Spleen (tissue), 7 donors: ENCODE results near the gene EPHX1.

Source experiments
- POLR2A ChIP-seq, 3 donors: fragments of 450-650 bp; IDR thresholded peaks; one replicate each; pipeline ENCODE4 v1.5.1; 2017; ENCODE audit warnings: antibody characterized with exemption in 3 of 3, mild to moderate bottlenecking in 1 of 3
- POLR2AphosphoS5 ChIP-seq, 3 donors: sonication (generic); formaldehyde crosslinking; IDR thresholded peaks; one replicate each; pipeline ENCODE4 v1.5.1; 2017; ENCODE audit warnings: antibody characterized with exemption in 3 of 3
- TF ChIP-seq, protein P1 (sequence below), 11 experiments: fragments of 200-600 bp in 7 of 11; fragments of 450-650 bp in 4 of 11; sonication (generic) in 4 of 11; IDR thresholded peaks in 8 of 11; conservative IDR thresholded peaks in 3 of 11; 1 replicate in 7 of 11; 2 replicates in 4 of 11; pipeline versions ENCODE4 v1.4.0 to v1.8.0; 2016 to 2021; ENCODE audit warnings: antibody characterized with exemption in 11 of 11, inconsistent platforms in 4 of 11, mild to moderate bottlenecking in 1 of 11
- donor health status: DM: no; HTN: no; CAD: no; lungs with moderate emphysema.
- donor health status: DM: no; HTN: no; CAD: no.
- donor health status: DM: no; HTN: no; CAD: no.

DNA sequence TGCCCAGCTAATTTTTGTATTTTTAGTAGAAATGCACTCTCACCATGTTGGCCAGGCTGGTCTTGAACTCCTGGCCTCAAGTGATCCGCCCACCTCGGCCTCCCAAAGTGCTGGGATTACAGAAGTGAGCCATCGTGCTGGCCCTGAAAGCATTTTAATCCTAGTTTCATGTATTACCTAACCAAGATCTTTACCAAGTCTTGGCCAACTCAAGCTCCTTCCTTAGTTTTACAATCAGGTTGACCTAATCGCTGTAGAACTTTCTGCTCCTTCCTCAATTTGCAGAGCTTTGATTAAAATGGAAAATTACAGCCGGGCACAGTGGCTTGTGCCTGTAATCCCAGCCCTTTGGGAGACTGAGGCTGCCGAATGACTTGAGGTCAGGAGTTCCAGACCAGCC lies 75.4 kb downstream of the EPHX1 start:
- TF ChIP-seq, protein P1, sequence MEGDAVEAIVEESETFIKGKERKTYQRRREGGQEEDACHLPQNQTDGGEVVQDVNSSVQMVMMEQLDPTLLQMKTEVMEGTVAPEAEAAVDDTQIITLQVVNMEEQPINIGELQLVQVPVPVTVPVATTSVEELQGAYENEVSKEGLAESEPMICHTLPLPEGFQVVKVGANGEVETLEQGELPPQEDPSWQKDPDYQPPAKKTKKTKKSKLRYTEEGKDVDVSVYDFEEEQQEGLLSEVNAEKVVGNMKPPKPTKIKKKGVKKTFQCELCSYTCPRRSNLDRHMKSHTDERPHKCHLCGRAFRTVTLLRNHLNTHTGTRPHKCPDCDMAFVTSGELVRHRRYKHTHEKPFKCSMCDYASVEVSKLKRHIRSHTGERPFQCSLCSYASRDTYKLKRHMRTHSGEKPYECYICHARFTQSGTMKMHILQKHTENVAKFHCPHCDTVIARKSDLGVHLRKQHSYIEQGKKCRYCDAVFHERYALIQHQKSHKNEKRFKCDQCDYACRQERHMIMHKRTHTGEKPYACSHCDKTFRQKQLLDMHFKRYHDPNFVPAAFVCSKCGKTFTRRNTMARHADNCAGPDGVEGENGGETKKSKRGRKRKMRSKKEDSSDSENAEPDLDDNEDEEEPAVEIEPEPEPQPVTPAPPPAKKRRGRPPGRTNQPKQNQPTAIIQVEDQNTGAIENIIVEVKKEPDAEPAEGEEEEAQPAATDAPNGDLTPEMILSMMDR (IDR thresholded peaks at IDR 0.05 in 8 of 11, conservative IDR thresholded peaks at IDR 0.05 in 3 of 11), result no peak
- TF ChIP-seq POLR2AphosphoS5 (IDR thresholded peaks at IDR 0.05) (no peak), POLR2A (IDR thresholded peaks at IDR 0.05) (no peak)
